Mesenchymal stem cell (in vitro differentiated cells and primary cell): ENCODE data around the gene ABHD12B.
A peak's percentile ranks its signal among the peaks of the same experiment; 100 is the strongest.

Experiments used
- DNase-seq: peaks from one replicate; pipeline ENCODE4 v3.0.0-alpha.2; 2013
- H2AFZ ChIP-seq: one replicate; pipeline ENCODE4 v1.6.1; 2013; ENCODE audit warnings: low read depth, mild to moderate bottlenecking, control low read depth, inconsistent platforms, low read length, moderate library complexity
- H2AK5ac ChIP-seq: 2 replicates; pipeline ENCODE4 v1.6.1; 2013; ENCODE audit warnings: low read length, moderate library complexity, mild to moderate bottlenecking, inconsistent platforms; ENCODE audit not compliant: severe bottlenecking
- H2BK120ac ChIP-seq: one replicate; pipeline ENCODE4 v1.6.1; 2013; ENCODE audit warnings: low read depth, mild to moderate bottlenecking, inconsistent platforms, low read length, moderate library complexity
- H2BK12ac ChIP-seq, 2 experiments: one replicate each; pipeline ENCODE4 v1.6.1; 2013; ENCODE audit warnings: inconsistent platforms in 2 of 2, low read length in 2 of 2, mild to moderate bottlenecking in 2 of 2, moderate library complexity in 2 of 2, control low read depth in 1 of 2
- H2BK15ac ChIP-seq: one replicate; pipeline ENCODE4 v1.6.1; 2013; ENCODE audit warnings: mild to moderate bottlenecking, low read depth, inconsistent platforms; ENCODE audit not compliant: poor library complexity, severe bottlenecking
- H2BK5ac ChIP-seq: 2 replicates; pipeline ENCODE4 v1.6.1; 2013; ENCODE audit warnings: low read depth, mild to moderate bottlenecking, low read length, control low read depth, inconsistent platforms; ENCODE audit not compliant: poor library complexity, severe bottlenecking
- H3K14ac ChIP-seq, 2 experiments: one replicate each; pipeline ENCODE4 v1.6.1; 2013; ENCODE audit warnings: inconsistent platforms in 2 of 2, low read length in 2 of 2, control low read depth in 1 of 2, mild to moderate bottlenecking in 1 of 2, moderate library complexity in 1 of 2
- H3K18ac ChIP-seq, 2 experiments: one replicate each; pipeline ENCODE4 v1.6.1; 2013; ENCODE audit warnings: inconsistent platforms in 2 of 2, low read length in 2 of 2, control low read depth in 1 of 2, low read depth in 1 of 2, mild to moderate bottlenecking in 1 of 2
- H3K23ac ChIP-seq, 2 experiments: one replicate each; pipeline ENCODE4 v1.6.1; 2013; ENCODE audit warnings: inconsistent platforms in 2 of 2, low read length in 2 of 2, mild to moderate bottlenecking in 2 of 2, moderate library complexity in 2 of 2, control low read depth in 1 of 2
- H3K27ac ChIP-seq: 2 replicates; pipeline ENCODE4 v1.5.1; 2013; ENCODE audit warnings: mild to moderate bottlenecking, moderate library complexity, low read length, control low read depth, inconsistent platforms; ENCODE audit not compliant: poor library complexity, severe bottlenecking
- H3K27me3 ChIP-seq, 2 experiments: 2 replicates each; pipeline versions ENCODE4 v1.6.1 to v1.7.0; 2013; ENCODE audit warnings: low read length in 2 of 2, mild to moderate bottlenecking in 2 of 2, moderate library complexity in 2 of 2, control low read depth in 1 of 2, inconsistent platforms in 1 of 2; ENCODE audit not compliant: control insufficient read depth in 1 of 2, insufficient read depth in 1 of 2
- H3K36me3 ChIP-seq, 2 experiments: 2 replicates each; pipeline versions ENCODE4 v1.6.1 to v1.7.0; 2013; ENCODE audit warnings: low read length in 2 of 2, control low read depth in 1 of 2, inconsistent platforms in 1 of 2, low read depth in 1 of 2, mild to moderate bottlenecking in 1 of 2; ENCODE audit not compliant: insufficient read depth in 2 of 2, control insufficient read depth in 1 of 2
- H3K4ac ChIP-seq, 2 experiments: one replicate each; pipeline ENCODE4 v1.6.1; 2013; ENCODE audit warnings: inconsistent platforms in 2 of 2, low read length in 2 of 2, mild to moderate bottlenecking in 2 of 2, moderate library complexity in 2 of 2, control low read depth in 1 of 2, low read depth in 1 of 2
- H3K4me1 ChIP-seq: 2 replicates; pipeline ENCODE4 v1.6.1; 2013; ENCODE audit warnings: low read depth, low read length, control low read depth; ENCODE audit not compliant: control insufficient read depth, insufficient read depth
- H3K4me2 ChIP-seq: 2 replicates; pipeline ENCODE4 v1.6.1; 2013; ENCODE audit warnings: low read length, mild to moderate bottlenecking, inconsistent platforms; ENCODE audit not compliant: poor library complexity, severe bottlenecking
- H3K4me3 ChIP-seq, 2 experiments: 2 replicates each; pipeline versions ENCODE4 v1.5.1 to v1.7.0; 2013; ENCODE audit warnings: low read length in 2 of 2, mild to moderate bottlenecking in 2 of 2, control low read depth in 1 of 2, low read depth in 1 of 2; ENCODE audit not compliant: insufficient read depth in 1 of 2
- H3K79me1 ChIP-seq: replicated peaks from 2 replicates; pipeline ENCODE4 v1.6.1; 2013; ENCODE audit warnings: mild to moderate bottlenecking, control low read depth, low read length, inconsistent platforms; ENCODE audit not compliant: poor library complexity, severe bottlenecking
- H3K9ac ChIP-seq: 2 replicates; pipeline ENCODE4 v1.7.0; 2013; ENCODE audit warnings: mild to moderate bottlenecking, low read length, moderate library complexity
- H3K9me3 ChIP-seq: 2 replicates; pipeline ENCODE4 v1.7.0; 2013; ENCODE audit warnings: mild to moderate bottlenecking, low read length; ENCODE audit not compliant: control insufficient read depth
- H4K8ac ChIP-seq: one replicate; pipeline ENCODE4 v1.6.1; 2013; ENCODE audit warnings: inconsistent platforms, mild to moderate bottlenecking, low read length, moderate library complexity
- H4K91ac ChIP-seq: one replicate; pipeline ENCODE4 v1.6.1; 2013; ENCODE audit warnings: mild to moderate bottlenecking, low read length, inconsistent platforms
- WGBS: methylation state at CpG from one replicate; pipeline ENCODE4 v1.1.7; 2013; ENCODE audit warnings: mixed read lengths; 5-methylcytosine and 5-hydroxymethylcytosine counted together

ABHD12B gene

GRCh38 chr14:50947446-50947845, 75.6 kb downstream of the ABHD12B start:
- H3K4ac ChIP-seq = no peak overlapping the region
- no peak overlapping the region for H2BK15ac ChIP-seq
- no peak overlapping the region for H3K4me2 ChIP-seq
- H3K4me1 ChIP-seq = peaks cover 7% of the 10 kb centered on the region
- no peak overlapping the region for H4K91ac ChIP-seq
- no peak overlapping the region for H4K8ac ChIP-seq
- peaks cover 2% of the 10 kb centered on the region for H3K79me1 ChIP-seq
- 69% methylated on average over 4 of the region's 4 CpGs for whole genome bisulfite sequencing
- H2AFZ ChIP-seq = peak overlapping the region; percentile 19
- H2BK120ac ChIP-seq = no peak overlapping the region
- H2BK12ac ChIP-seq = no peak overlapping the region
- peaks cover 0 to 2% of the 10 kb centered on the region in 2 experiments for H3K36me3 ChIP-seq
- no peak overlapping the region for H2AK5ac ChIP-seq
- H3K9me3 ChIP-seq = no peaks in the 10 kb centered on the region
- no peak overlapping the region for H3K18ac ChIP-seq
- no peak overlapping the region for H3K9ac ChIP-seq
- no peaks in the 10 kb centered on the region for H3K27me3 ChIP-seq
- H3K14ac ChIP-seq = no peak overlapping the region
- no peak overlapping the region for H2BK5ac ChIP-seq
- no peak overlapping the region for H3K4me3 ChIP-seq
- no peak overlapping the region for H3K23ac ChIP-seq
- H3K27ac ChIP-seq = no peak overlapping the region
- no peak for DNase-seq

GRCh38 chr14:50948205-50948604, 76.4 kb downstream of the ABHD12B start:
- Histone ChIP-seq H3K27me3 (no peaks in the 10 kb centered on the region), H2AK5ac (no peak overlapping the region), H2BK5ac (no peak overlapping the region), H2BK12ac (no peak overlapping the region), H2AFZ (no peak overlapping the region), H3K36me3 (no peaks in the 10 kb centered on the region), H4K8ac (no peak overlapping the region), H2BK120ac (no peak overlapping the region), H3K27ac (no peak overlapping the region), H3K18ac (no peak overlapping the region), H2BK15ac (no peak overlapping the region), H3K4me1 (peaks cover 5% of the 10 kb centered on the region), H3K23ac (no peak overlapping the region), H3K14ac (no peak overlapping the region), H3K9me3 (no peaks in the 10 kb centered on the region), H3K4ac (no peak overlapping the region), H3K4me3 (no peak overlapping the region), H4K91ac (no peak overlapping the region), H3K79me1 (peaks cover 2% of the 10 kb centered on the region), H3K9ac (no peak overlapping the region), H3K4me2 (no peak overlapping the region)
- WGBS = 95% methylated on average over 2 of the region's 2 CpGs
- DNase-seq = no peak

- Histone ChIP-seq H2BK15ac (no peak overlapping the region), H3K9me3 (no peaks in the 10 kb centered on the region), H2BK12ac (no peak overlapping the region), H3K9ac (no peak overlapping the region), H2AK5ac (no peak overlapping the region), H2BK120ac (no peak overlapping the region), H3K36me3 (no peaks in the 10 kb centered on the region), H3K27ac (no peak overlapping the region), H4K8ac (no peak overlapping the region), H3K4me1 (peaks cover 8% of the 10 kb centered on the region), H4K91ac (no peak overlapping the region), H3K4me3 (no peak overlapping the region), H3K23ac (no peak overlapping the region), H2BK5ac (no peak overlapping the region), H3K4ac (no peak overlapping the region), H3K14ac (no peak overlapping the region), H2AFZ (no peak overlapping the region), H3K18ac (no peak overlapping the region), H3K27me3 (no peaks in the 10 kb centered on the region), H3K79me1 (no peaks in the 10 kb centered on the region), H3K4me2 (no peak overlapping the region)
- DNase-seq = no peak
- 95% methylated on average over 5 of the region's 6 CpGs for WGBS
Measured at GRCh38 chr14:50951032-50951431, 79.2 kb downstream of the ABHD12B start.

GRCh38 chr14:50953502-50953901, 81.6 kb downstream of the ABHD12B start:
- H3K4me1 ChIP-seq = peaks cover 7% of the 10 kb centered on the region
- no peak overlapping the region for H3K9ac ChIP-seq
- no peak overlapping the region for H3K23ac ChIP-seq
- no peak overlapping the region for H2AFZ ChIP-seq
- H3K27ac ChIP-seq = no peak overlapping the region
- DNase-seq = no peak
- no peak overlapping the region for H3K4ac ChIP-seq
- H2BK15ac ChIP-seq = no peak overlapping the region
- no peaks in the 10 kb centered on the region for H3K9me3 ChIP-seq
- WGBS = 91% methylated on average over 1 of the region's 1 CpG
- no peaks in the 10 kb centered on the region for H3K36me3 ChIP-seq
- no peak overlapping the region for H2BK12ac ChIP-seq
- H2AK5ac ChIP-seq = no peak overlapping the region
- no peak overlapping the region for H3K4me3 ChIP-seq
- no peak overlapping the region for H4K91ac ChIP-seq
- H3K18ac ChIP-seq = no peak overlapping the region
- H3K4me2 ChIP-seq = no peak overlapping the region
- no peak overlapping the region for H4K8ac ChIP-seq
- no peak overlapping the region for H3K14ac ChIP-seq
- H3K27me3 ChIP-seq = no peaks in the 10 kb centered on the region
- no peak overlapping the region for H2BK120ac ChIP-seq
- H2BK5ac ChIP-seq = no peak overlapping the region
- H3K79me1 ChIP-seq = no peaks in the 10 kb centered on the region
